Measurements from ENCODE around the gene CYP8B1.

DNA sequence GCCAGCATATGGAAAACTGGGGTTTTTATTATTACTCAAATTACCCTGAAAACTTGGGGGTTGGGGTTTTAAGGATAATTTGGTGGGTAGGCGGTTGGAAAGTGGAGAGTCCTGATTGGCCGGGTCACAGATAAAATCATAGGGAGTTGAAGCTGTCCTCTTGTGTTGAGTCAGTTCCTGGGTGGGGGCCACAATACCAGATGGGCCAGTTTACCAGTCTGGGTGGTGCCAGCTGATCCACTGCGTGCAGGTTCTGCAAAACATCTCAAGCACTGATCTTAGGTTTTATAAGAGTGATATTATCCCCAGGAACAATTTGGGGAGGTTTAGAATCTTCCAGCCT is 25.4 kb upstream of the CYP8B1 start:
- TF ChIP-seq, protein P1, sequence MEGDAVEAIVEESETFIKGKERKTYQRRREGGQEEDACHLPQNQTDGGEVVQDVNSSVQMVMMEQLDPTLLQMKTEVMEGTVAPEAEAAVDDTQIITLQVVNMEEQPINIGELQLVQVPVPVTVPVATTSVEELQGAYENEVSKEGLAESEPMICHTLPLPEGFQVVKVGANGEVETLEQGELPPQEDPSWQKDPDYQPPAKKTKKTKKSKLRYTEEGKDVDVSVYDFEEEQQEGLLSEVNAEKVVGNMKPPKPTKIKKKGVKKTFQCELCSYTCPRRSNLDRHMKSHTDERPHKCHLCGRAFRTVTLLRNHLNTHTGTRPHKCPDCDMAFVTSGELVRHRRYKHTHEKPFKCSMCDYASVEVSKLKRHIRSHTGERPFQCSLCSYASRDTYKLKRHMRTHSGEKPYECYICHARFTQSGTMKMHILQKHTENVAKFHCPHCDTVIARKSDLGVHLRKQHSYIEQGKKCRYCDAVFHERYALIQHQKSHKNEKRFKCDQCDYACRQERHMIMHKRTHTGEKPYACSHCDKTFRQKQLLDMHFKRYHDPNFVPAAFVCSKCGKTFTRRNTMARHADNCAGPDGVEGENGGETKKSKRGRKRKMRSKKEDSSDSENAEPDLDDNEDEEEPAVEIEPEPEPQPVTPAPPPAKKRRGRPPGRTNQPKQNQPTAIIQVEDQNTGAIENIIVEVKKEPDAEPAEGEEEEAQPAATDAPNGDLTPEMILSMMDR (optimal IDR thresholded peaks at IDR 0.05 in 1 of 3, IDR thresholded peaks at IDR 0.05 in 1 of 3, conservative IDR thresholded peaks at IDR 0.05 in 1 of 3; ENCODE audit: extremely low read depth in 1 of 3, insufficient read depth in 2 of 3, low read length in 3 of 3), result no peak
- no peak for TF ChIP-seq EZH2 (IDR thresholded peaks at IDR 0.05; ENCODE audit: low read length)

Measured in keratinocyte (primary cell).